HG03442 (cell line): Measurements from ENCODE around the gene MOB1A.
"Not testable (repeated sequence)": the region's sequence is repeated elsewhere in the genome, so short reads cannot be mapped to it uniquely, and the experiment has no call there.

Experiments
- ATAC-seq: cut with Tn5 transposase; IDR thresholded peaks from one replicate; pipeline ENCODE4 v1.9.1; 2021; ENCODE audit warnings: mild to moderate bottlenecking, moderate library complexity; ENCODE audit not compliant: unreplicated experiment

MOB1A gene

DNA sequence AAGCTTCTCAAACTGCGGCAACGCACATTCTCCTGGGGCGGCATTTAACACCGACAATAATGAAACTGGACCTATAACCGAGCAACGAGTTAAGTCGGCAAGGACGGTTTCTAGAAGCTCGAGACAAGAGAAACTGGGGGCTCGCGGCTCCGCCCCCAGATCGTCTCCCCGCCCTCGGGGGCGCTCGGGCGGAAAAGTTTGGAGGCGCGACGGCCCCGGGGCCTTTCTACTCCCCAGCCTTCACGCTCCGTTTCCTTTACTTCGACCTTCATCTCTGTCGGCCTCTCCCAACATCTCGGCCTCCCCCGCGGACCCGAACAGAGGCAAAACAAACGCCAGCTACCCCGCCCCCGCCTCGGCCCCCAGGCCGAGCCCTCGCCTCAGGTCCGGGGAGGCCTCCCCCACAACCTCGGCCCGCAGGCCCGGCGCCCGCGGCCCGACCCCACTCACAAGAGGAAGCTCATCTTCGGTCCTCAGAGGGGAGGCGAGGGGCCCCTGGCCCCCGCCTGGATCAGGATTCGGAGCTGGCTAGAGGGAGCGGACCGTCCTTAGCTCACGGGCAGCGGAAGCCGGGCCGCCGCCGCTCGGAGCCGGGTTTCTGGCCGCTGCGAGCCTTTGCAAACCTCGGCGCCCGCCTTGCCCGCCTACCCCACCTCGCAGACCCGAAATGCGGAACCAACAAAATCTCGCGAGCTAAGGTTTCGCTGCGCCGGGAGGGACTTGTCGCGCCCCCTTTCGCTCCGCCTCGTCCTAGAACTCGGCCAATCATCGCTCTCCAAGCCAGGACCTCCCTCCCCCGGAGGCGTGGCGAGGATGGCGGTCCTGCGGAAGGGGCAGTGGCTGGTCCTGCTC is at the start of gene MOB1A:
MOB1A (minus strand) TSS at position 669 of the 852 bp plus-strand sequence; CDS start at position 464, 205 bp downstream.
- peak; percentile 76 for ATAC-seq

- no peak for ATAC-seq
Measured at GRCh38 chr2:74227646-74228045, 49.0 kb upstream of the MOB1A start.

DNA sequence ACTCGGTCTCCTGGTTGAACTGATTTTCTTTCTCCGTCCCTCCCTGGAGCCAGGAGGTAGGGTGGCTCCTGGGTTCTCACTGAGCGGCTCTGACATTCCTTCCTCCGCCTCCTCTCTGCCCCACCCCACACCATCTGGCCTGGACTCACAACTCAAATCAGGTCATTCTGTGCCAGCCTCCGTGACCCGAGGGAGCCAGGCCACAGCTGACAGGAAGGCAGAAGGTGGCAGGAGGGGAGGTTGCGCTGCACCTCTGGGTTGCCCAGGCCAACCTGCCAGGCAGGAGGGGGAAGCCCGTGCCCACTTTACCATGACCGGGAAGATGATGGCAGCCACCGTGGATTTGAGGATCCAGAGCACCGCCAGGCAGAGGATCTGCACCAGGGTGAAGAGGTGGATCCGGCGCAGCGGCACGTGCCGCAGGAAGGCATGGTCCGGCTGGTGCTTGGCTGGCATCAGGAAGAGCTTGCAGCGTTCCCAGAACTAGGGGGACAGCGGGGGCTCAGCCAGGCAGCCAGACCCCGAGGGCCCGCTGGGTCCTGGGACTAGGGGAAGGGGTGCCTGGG is 48.1 kb upstream of the MOB1A start:
- no peak for ATAC-seq

DNA sequence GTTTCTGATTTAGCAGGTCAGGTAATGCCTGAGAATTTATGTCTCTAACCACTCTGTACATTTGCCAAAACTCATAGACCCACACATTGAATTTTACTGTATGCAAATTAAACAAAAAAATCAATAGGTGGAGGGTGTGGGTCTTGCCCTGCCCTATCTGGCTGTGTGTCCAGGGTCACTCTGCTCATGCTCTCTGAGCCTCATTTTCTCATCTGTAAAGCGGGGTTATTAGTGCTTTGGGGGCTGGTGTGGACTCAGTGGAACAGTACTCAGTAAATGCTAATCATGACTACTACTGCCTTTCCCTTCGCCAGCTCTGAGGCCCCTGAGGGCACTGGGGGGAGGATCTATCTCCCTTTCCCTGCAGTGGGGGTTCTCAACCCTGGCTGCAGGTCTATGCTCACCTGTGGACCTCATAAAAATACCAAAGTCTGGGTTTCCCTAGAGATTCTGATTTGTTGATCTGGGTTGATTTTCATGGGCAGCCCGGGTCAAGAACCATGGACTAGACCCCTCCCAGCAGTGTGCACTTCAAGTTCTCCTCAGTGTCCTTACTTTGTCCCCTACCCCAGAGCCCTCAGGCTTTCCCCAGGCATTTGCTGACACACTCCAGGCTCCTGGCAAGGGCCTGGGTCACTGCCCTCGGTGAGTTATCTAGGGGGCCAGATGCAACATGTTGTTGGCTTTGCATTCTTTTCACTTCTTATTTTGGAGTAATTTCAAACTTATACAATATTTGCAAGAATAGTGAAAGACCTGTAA is 47.2 kb upstream of the MOB1A start:
- ATAC-seq: no peak

DNA sequence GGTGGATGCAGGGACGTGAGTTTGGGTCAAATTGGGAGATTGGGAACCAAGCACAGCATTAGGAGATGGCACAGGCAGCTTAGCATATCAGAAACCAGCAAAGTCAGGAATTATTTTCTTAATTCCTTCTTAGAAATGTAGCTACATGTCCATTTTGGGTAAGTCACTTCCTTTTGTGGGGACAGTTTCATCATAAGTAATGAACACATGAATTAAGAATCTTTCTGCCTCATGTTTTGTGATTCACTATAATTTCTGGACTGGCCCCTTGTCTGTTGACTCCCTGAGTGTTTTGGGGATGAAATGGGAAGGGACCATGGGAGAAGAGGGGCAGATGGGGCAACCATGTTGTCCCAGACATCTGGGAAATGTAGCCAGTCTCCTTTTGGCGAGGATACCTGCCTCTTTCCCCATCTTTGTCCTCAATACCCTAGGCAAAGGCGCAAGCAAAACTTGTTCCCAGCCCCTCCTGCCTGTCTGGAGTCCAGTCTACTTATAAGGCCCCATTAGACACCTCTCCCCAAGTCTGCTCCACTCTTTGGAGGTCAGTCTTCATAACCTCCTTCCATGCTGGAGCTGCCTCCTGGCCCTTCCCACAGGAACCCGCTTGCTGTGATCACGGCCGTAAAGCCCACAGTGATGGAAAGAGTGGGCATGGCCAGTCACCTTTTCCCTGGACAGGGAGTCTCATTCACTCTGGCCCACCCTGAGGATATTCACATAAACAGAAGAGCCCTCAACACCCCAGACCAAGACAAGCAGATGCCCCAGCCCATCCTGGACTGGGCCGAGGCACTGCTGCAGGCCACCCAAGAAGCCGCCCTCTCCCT is 45.5 kb upstream of the MOB1A start:
- ATAC-seq: no peak

GRCh38 chr2:74222300-74222650 is 43.6 kb upstream of the MOB1A start:
- ATAC-seq: no peak

DNA sequence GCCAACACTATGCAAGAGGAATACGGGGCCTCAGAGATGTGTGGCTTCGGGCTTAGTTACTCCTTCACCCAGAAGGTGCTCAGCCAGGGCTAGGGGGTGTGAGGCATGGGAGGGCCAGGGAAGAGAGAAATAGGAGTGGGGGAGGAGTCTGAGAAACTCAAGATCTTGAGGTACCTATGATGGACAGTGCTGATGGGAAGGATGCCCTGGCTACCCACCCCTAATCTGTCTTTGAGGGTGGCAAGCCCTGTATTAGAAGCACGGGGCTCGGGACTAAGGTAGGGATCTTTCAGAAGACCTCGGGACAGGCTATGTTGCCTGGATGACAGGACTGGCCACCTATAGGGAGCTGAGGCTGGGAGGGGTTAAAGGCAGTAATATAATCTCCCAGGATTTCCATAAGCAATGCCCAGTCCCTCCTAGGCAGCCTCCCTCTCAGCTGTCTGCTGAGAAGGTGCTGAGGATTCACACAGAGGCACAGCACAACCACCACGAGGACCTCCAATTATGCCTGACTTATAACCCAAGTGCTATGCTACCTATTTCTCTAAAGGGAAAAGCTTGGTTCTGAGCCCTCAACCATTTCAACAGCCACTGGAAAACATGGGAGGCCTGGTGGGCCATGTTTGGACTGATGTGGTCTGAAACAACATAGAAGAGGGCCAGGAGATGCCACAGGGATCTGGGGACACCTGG is 43.1 kb upstream of the MOB1A start:
- ATAC-seq: no peak

DNA sequence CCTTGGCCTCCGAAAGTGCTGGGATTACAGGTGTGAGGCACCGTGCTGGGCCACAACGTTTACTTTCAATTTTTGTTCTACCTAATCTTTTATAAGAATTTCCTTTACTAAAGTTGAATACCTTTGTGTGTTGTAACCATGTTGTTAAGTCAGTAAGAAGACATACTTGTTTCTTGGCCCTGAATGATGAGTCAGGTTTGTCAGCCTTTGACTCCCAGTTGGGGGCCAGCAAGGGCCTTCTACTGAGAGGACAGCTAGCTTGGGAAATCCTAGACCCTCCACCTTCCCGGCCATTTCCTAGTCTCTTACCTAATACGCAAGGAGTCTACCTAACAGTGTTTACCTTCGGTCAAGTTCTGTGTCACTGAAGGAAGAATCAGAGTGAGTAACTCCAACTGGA is 42.4 kb upstream of the MOB1A start:
- no peak for ATAC-seq

GRCh38 chr2:74219846-74220486 is 41.3 kb upstream of the MOB1A start:
- no peak for ATAC-seq

DNA sequence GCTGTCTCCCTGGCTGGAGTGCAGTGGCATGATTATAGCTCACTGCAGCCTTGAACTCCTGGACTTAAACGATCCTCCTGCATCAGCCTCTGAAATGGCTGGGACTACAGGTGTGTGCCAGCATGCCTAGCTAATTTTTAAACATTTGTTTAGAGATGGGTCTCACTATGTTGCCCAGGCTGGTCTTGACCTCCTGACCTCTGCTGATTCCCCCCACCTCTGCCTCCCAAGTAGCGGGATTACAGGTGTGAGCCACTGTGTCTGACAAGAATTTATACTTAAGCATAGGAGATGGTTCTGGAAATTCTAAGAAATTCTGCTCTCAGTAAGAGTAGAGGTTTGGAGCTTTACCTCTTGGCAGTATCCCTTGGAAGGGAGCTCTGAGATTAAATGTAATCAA is 38.0 kb upstream of the MOB1A start:
- no peak for ATAC-seq

DNA sequence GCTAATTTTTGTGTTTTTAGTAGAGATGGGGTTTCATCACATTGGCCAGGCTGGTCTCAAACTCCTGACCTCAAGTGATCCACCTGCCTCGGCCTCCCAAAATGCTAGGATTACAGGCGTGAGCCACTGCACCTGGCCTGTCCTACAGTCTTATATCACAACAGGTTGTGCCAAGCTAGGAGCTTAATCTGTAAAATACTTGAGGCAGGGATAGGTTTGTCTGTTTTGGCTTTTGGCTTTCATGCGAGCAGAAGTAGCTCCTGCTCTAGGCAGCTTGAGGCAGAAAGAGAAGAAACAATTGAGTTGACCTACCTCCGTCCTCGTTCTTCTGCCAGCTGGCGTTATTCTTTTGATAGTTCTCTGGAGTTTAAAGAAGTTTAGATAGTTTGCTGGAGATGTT is 37.1 kb upstream of the MOB1A start:
- not testable (repeated sequence) for ATAC-seq

DNA sequence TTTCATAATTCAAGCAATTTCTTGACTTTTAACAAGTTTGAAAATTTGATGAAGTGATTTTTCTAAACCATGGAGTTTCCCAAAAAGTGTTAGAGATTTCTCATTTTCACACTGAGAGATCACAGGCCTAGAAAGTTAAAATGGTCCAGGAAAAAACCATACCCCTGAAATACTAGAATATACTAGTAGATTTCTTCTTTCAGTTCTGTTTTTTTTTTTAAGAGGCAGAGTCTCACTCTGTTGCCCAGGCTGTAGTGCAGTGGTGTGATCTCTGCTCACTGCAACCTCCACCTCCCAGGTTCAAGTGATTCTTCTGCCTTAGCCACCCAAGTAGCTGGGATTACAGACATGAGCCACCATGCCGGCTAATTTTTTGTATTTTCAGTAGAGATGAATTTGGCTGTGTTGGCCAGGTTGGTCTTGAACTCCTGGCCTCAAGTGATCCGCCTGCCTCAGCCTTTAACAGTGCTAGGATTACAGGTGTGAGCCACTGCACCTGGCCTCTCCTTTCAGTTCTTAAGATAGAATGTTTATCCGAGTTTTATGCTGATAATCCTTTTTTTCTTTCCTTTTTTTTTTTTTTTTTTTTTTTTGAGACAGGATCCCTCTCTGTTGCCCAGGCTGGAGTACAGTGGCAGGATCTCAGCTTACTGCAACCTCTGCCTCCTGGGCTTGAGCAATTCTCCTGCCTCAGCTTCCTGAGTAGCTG is 34.2 kb upstream of the MOB1A start:
- ATAC-seq: no peak

DNA sequence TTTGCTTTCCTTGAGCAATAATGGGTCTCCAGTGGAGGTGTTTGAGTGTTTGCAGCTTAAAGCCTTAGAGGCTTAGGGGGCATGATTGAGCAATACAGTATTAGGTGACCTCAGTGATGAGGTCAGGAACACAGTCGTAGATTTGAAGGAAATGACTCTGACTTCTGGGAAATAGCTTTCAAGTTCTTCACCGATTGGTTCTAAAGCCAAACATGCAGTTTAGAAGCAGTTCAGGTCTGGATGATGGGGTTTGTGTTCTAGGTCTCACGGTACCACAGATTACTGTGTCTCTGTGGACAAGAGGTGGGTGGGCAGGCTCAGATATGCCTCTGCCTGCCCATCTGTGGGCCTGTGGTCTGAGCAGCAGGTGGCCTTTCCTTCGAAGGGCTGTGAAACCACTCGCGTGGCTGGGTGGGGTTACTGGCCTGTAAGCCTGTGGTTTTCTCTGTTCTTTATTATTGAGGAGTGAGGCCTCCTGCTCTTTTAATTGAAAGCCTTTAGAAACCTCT is 27.6 kb upstream of the MOB1A start:
- ATAC-seq: peak; percentile 78

DNA sequence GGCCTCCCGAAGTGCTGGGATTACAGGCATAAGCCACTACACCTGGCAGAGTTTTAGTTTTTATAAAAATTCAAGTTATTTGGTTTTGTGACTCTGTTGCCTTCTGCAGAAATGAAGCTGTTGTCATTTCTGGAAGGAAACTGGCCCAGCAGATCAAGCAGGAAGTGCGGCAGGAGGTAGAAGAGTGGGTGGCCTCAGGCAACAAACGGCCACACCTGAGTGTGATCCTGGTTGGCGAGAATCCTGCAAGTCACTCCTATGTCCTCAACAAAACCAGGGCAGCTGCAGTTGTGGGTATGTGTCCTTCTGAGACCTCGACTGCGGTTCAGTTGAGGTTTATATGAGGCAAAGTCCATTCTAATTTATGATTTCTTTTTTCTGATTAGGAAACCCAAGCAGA is 26.9 kb upstream of the MOB1A start:
- ATAC-seq: no peak

GRCh38 chr2:74205113-74205512 is 26.4 kb upstream of the MOB1A start:
- no peak for ATAC-seq

DNA sequence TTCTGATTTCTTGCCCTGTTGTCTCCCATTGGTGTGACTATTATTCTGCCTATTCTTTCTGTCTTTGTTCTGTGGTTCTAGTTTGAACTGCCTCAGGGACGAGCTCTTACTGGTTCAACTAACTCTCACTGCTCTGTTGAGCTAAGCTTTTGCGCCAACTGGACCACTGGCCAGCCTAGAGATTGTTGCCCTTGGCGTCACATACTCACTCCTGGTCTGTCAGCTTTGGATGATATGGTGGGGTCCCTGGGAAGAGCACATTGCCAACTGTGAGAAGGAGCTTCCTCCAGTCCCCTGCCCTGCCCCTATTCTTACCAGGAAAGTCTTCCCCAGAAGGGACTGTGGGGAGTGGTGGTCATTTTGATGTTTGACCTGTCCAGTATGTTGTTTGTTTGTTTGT is 25.8 kb upstream of the MOB1A start:
- ATAC-seq: no peak

GRCh38 chr2:74201596-74201995 is 22.9 kb upstream of the MOB1A start:
- ATAC-seq: no peak

DNA sequence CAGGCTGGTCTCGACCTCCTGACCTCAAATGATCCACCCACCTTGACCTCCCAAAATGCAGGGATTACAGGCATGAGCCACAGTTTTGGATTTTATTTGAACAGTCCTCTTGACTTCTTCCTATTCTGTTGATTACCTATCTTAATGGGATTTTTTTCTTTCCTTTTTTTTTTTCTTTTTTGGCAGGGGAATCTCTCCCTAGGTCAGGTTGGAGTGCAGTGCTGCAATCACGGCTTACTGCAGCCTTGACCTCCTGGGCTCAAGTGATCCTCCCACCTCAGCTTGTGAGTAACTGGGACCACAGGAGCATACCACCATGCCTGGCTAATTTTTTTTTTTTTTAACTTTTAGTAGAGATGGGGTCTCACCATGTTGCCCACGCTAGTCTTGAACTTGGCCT is 22.5 kb upstream of the MOB1A start:
- no peak for ATAC-seq

GRCh38 chr2:74199871-74200305 is 21.2 kb upstream of the MOB1A start:
- ATAC-seq: no peak
